Testis (tissue), 3 donors: ENCODE results near the gene SPACA6. TPM values are rescaled to one million over a fixed set of nuclear protein-coding genes. Genes with fewer than 3 reads are reported as not detected.
"Not testable (repeated sequence)": the region's sequence is repeated elsewhere in the genome, so short reads cannot be mapped to it uniquely, and the experiment has no call there.

ENCODE experiments used
- DNase-seq: peaks from one replicate; pipeline ENCODE4 v3.0.0-alpha.2; 2019
- H3K27ac ChIP-seq, 2 donors: fragments of 200-600 bp; sonication (generic); one replicate each; pipeline ENCODE4 v1.5.1; 2019
- H3K27me3 ChIP-seq: fragments of 200-600 bp; sonication (generic); one replicate; pipeline ENCODE4 v1.5.1; 2019
- H3K36me3 ChIP-seq: fragments of 200-600 bp; sonication (generic); one replicate; pipeline ENCODE4 v1.5.1; 2017; ENCODE audit warnings: low read depth; ENCODE audit errors: missing control alignments
- H3K4me1 ChIP-seq: fragments of 200-600 bp; sonication (generic); one replicate; pipeline ENCODE4 v1.5.1; 2019
- H3K4me3 ChIP-seq, 2 donors: fragments of 200-600 bp; sonication (generic); one replicate each; pipeline ENCODE4 v1.5.1; 2017 to 2019
- H3K9me3 ChIP-seq: fragments of 200-600 bp; sonication (generic); one replicate; pipeline ENCODE4 v1.5.1; 2017
- POLR2A ChIP-seq: fragments of 450-650 bp; IDR thresholded peaks from one replicate; pipeline ENCODE4 v1.6.1; 2017; ENCODE audit warnings: antibody characterized with exemption, mild to moderate bottlenecking, moderate library complexity
- WGBS, 2 donors: methylation state at CpG; one replicate each; pipeline ENCODE4 v1.1.5; 2018; 5-methylcytosine and 5-hydroxymethylcytosine counted together
- intact Hi-C: fragments of 100-400 bp; cut with DNase I; formaldehyde crosslinking; loops from one replicate; pipeline ENCODE4 v1.15.1; 2023; ENCODE audit warnings: low total_unique reads
- polyA plus RNA-seq: library from polyadenylated mRNA; stranded (reverse); fragments of 350-450 nt; fragmentation: Illumina TruSeq; extraction: RNeasy Lipid Tissue Mini Kit (QIAGEN cat#74804); gene quantifications from one replicate; pipeline ENCODE4 v1.2.3, GENCODE V29; 2014; ENCODE audit warnings: low read depth, low replicate concordance; ENCODE audit not compliant: insufficient read depth
- total RNA-seq, 2 donors: library from RNA; depleted of rRNA; stranded (reverse); fragments of >200 nt; gene quantifications; one replicate each; pipeline ENCODE4 v1.2.3, GENCODE V29; 2016
- TF ChIP-seq, protein P1 (sequence below), 3 experiments: fragments of 450-650 bp in 2 of 3; fragments of 200-600 bp in 1 of 3; sonication (generic) in 1 of 3; IDR thresholded peaks; one replicate each; pipeline ENCODE4 v1.5.1; 2016 to 2019; ENCODE audit warnings: antibody characterized with exemption in 3 of 3, mild to moderate bottlenecking in 2 of 3, moderate library complexity in 1 of 3

The SPACA6 gene
- total and polyA plus RNA-seq, 3 donors from 2014 or later, result 19.8 to 106 (median 37.8) TPM

DNA sequence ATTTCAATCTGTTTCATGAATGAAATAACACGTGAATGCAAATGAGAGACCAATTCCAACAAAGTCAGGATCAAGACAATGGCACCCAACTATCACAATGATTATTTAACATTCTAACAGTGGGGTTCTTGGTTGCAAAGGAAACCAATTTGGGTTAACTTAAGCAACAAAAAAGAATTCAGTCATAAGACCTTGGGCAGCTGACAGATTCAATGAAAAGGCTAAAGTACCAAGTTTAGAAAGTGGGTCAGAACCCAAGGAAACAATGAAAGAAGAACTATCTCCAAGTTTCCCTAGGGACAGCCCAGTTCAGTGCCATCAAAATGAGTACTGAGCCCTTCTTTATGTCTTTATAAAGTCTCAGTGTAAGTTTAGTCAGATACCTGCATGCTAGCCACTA lies 29.0 kb upstream of the SPACA6 start:
- Histone ChIP-seq H3K9me3 (no peaks in the 10 kb centered on the region), H3K36me3 (no peaks in the 10 kb centered on the region), H3K27me3 (no peaks in the 10 kb centered on the region), H3K4me1 (no peaks in the 10 kb centered on the region), H3K4me3 (no peak overlapping the region), H3K27ac (no peak overlapping the region)
- DNase-seq, result no peak
- no peak for TF ChIP-seq POLR2A
- TF ChIP-seq, protein P1, sequence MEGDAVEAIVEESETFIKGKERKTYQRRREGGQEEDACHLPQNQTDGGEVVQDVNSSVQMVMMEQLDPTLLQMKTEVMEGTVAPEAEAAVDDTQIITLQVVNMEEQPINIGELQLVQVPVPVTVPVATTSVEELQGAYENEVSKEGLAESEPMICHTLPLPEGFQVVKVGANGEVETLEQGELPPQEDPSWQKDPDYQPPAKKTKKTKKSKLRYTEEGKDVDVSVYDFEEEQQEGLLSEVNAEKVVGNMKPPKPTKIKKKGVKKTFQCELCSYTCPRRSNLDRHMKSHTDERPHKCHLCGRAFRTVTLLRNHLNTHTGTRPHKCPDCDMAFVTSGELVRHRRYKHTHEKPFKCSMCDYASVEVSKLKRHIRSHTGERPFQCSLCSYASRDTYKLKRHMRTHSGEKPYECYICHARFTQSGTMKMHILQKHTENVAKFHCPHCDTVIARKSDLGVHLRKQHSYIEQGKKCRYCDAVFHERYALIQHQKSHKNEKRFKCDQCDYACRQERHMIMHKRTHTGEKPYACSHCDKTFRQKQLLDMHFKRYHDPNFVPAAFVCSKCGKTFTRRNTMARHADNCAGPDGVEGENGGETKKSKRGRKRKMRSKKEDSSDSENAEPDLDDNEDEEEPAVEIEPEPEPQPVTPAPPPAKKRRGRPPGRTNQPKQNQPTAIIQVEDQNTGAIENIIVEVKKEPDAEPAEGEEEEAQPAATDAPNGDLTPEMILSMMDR (IDR thresholded peaks at IDR 0.05), result no peak
- 47 to 59% methylated on average over 1 of the region's 1 CpG for WGBS, 2 donors
- intact Hi-C loops, result no loop called here

DNA sequence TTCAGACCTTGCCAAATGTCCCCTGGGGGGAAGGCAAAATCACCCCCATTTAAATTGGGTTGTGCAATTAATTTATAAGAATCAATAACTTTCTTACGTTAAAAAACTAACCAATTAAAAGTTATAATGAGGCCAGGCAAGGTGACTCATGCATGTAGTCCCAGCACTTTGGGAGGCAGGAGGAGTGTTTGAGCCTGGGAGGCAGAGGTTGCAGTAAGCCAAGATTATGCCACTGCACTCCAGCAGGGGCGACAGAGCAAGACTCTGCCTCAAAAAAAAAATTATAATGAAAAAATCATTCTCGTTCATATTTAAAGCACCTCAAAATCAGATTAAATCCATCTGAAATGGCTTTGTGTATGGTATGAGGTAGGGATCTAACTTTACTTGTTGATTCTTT lies 28.1 kb upstream of the SPACA6 start:
- 50 to 51% methylated on average over 3 of the region's 3 CpGs for WGBS, 2 donors
- TF ChIP-seq, protein P1 (IDR thresholded peaks at IDR 0.05), result peak in 2 of 3 experiments; percentile 22 to 31
- TF ChIP-seq POLR2A, result no peak
- peak; percentile 44 for DNase-seq
- Histone ChIP-seq H3K27me3 (no peaks in the 10 kb centered on the region), H3K4me3 (no peak overlapping the region), H3K4me1 (no peaks in the 10 kb centered on the region), H3K9me3 (no peaks in the 10 kb centered on the region), H3K27ac (no peak overlapping the region), H3K36me3 (no peaks in the 10 kb centered on the region)
- intact Hi-C loops, result no loop called here

DNA sequence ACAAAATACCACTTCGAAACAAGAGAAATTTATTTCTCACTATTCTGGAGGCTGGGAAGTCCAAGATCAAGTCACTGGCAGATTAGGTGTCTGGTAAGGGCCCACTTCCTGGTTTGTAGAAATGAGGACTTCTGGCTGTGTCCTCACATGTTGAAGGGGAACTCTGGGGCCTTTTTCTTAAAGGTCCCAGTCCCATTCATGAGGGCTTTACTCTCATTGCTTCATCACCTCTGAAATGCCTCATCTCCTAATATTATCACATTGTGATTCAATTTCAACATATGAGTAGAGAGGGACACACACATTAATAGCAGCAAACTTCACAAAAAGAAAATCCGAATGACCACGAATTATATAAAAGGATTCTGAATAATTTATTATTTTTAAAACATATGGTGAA lies 24.9 kb upstream of the SPACA6 start:
- WGBS, 2 donors, result 64 to 92% methylated on average over 3 of the region's 3 CpGs

DNA sequence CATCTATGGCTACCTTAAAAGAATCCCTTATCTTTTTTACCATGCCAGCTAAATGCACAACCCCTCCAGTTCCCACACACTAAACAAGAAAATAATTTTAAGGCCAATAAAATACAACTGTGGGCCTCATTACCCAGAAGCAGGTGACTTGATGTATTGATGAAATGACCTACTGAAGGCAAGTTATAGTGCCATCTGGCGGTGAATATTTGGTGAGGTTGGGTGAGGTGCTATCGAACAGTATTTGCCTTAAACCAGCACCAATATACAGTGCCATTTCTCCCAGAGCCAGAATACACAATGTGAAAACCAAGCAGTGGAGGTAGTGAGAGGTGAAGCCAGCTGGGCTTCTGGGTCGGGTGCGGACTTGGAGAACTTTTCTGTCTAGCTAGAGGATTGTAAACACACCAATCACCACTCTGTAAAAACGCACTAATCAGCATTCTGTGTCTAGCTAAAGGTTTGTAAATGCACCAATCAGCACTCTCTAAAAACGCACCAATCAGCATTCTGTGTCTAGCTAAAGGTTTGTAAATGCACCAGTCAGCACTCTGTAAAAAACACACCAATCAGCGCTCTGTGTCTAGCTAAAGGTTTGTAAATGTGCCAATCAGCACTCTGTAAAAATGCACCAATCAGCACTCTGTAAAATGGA lies 17.1 kb upstream of the SPACA6 start:
- H3K4me1 ChIP-seq, H3K27me3 ChIP-seq, H3K9me3 ChIP-seq, H3K36me3 ChIP-seq, H3K4me3 ChIP-seq, H3K27ac ChIP-seq, intact Hi-C loops: not testable (repeated sequence)
- DNase-seq, result peak; percentile 40
- TF ChIP-seq, protein P1 (IDR thresholded peaks at IDR 0.05), result peak in 2 of 3 experiments; percentile 32 to 43
- 40 to 49% methylated on average over 5 to 7 of the region's 7 CpGs for WGBS, 2 donors

More for the DNA sequence above, 24.9 kb upstream of the SPACA6 start:
- H3K4me1 ChIP-seq, result no peaks in the 10 kb centered on the region
- H3K27ac ChIP-seq, result no peak overlapping the region
- DNase-seq, result no peak
- no peaks in the 10 kb centered on the region for H3K9me3 ChIP-seq
- intact Hi-C loops, result no loop called here
- H3K36me3 ChIP-seq, result no peaks in the 10 kb centered on the region
- no peak overlapping the region for H3K4me3 ChIP-seq
- no peaks in the 10 kb centered on the region for H3K27me3 ChIP-seq
- no peak for TF ChIP-seq POLR2A
- TF ChIP-seq, protein P1 (IDR thresholded peaks at IDR 0.05), result no peak

DNA sequence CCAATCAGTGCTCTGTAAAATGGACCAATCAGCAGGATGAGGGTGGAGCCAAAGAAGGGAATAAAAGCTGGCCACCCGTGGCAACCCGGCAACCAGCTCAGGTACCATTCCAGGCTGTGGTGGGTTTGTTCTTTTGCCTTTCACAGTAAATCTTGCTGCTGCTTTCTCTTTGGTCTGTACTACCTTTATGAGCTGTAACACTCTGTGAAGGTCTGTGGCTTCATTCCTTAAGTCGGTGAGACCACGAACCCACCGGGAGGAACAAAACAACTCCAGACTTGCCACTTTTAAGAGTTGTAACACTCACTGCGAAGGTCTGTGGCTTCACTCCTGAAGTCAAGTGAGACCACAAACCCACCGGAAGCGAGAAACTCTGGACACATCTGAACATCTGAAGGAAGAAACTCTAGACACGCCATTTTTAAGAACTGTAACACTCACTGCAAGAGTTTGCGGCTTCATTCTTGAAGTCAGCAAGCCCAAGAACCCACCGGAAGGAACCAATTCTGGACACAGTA lies 16.5 kb upstream of the SPACA6 start:
- H3K4me3 ChIP-seq, result no peak overlapping the region
- H3K9me3 ChIP-seq, result no peaks in the 10 kb centered on the region
- peaks cover 5% of the 10 kb centered on the region for H3K4me1 ChIP-seq
- peak; percentile 64 for DNase-seq
- TF ChIP-seq POLR2A, result no peak
- TF ChIP-seq, protein P1 (IDR thresholded peaks at IDR 0.05), result no peak
- no peaks in the 10 kb centered on the region for H3K36me3 ChIP-seq
- intact Hi-C loops, result no loop called here
- H3K27me3 ChIP-seq, result no peaks in the 10 kb centered on the region
- 60 to 66% methylated on average over 11 of the region's 11 CpGs for WGBS, 2 donors
- no peak overlapping the region for H3K27ac ChIP-seq
